ENCODE measurements around the gene SND1. TPM values are rescaled to one million over a fixed set of nuclear protein-coding genes. Genes with fewer than 3 reads are reported as not detected.

Gene SND1
- total and polyA plus RNA-seq, 2 of the 4 experiments (the other 2 are of a cell fraction) = 154 to 294 TPM

GRCh38 chr7:128120976-128121490, 469.0 kb downstream of the SND1 start:
- CTCF ChIA-PET = interaction anchor here (1.6 kb wide), 1 partner anchor 15 kb away, joined by 6 read pairs; no protein-coding TSS in a partner anchor
- BruUV-seq (replicated peaks) = no TSS peak
- POLR2A ChIA-PET (ENCODE audit: unreplicated experiment) = no interaction called here
- Histone ChIP-seq H2AK9ac (replicated peaks; ENCODE audit: low read depth, low read length, poor library complexity) (no peak overlapping the region), H2BK15ac (ENCODE audit: low read depth, low read length) (no peak overlapping the region), H3K14ac (replicated peaks; ENCODE audit: low read depth, low read length) (no peak overlapping the region), H2BK5ac (ENCODE audit: low read depth, low read length, poor library complexity, severe bottlenecking) (no peak overlapping the region), H3K4me3 (ENCODE audit: insufficient read depth, low read depth, low read length) (no peak overlapping the region), H3K4me1 (ENCODE audit: control insufficient read depth, insufficient read depth, low read length) (no peaks in the 10 kb centered on the region), H3K56ac (ENCODE audit: extremely low read depth, insufficient read depth, low read length) (no peak overlapping the region), H3K79me1 (ENCODE audit: low read depth in 1 of 2, low read length in 2 of 2) (no peaks in the 10 kb centered on the region), H3K36me3 (ENCODE audit: control insufficient read depth, insufficient read depth, low read length) (no peaks in the 10 kb centered on the region), H2BK20ac (ENCODE audit: low read depth, low read length) (no peak overlapping the region), H3K4ac (ENCODE audit: low read depth, low read length) (no peak overlapping the region), H3K4me2 (ENCODE audit: low read depth, low read length) (no peak overlapping the region), H4K5ac (ENCODE audit: low read depth, low read length) (no peak overlapping the region), H2BK120ac (ENCODE audit: low read depth, low read length) (no peak overlapping the region), H2AK5ac (ENCODE audit: low read depth, low read length) (no peak overlapping the region), H3K9ac (ENCODE audit: low read depth, low read length) (no peak overlapping the region), H4K91ac (ENCODE audit: insufficient read depth, low read depth, low read length) (no peak overlapping the region), H3K27me3 (ENCODE audit: control insufficient read depth, insufficient read depth, low read length) (peaks cover 48% of the 10 kb centered on the region), H4K8ac (ENCODE audit: low read depth in 2 of 2, low read length in 2 of 2) (no peak overlapping the region), H3K9me1 (ENCODE audit: insufficient read depth, low read length) (0 out of 2 replicates have a peak, but pooled peaks cover 3% of the 10 kb centered on the region), H3K18ac (ENCODE audit: low read depth, low read length) (no peak overlapping the region), H3K9me3 (ENCODE audit: control insufficient read depth, insufficient read depth, low read length) (0 out of 2 replicates have a peak, but pooled peaks cover 2% of the 10 kb centered on the region), H3K23ac (ENCODE audit: low read depth, low read length) (no peak overlapping the region), H3K27ac (ENCODE audit: insufficient read depth, low read length) (no peak overlapping the region), H4K20me1 (ENCODE audit: insufficient read depth, low read length) (no peaks in the 10 kb centered on the region; the same call in 1 of the 2 replicates), H2AFZ (replicated peaks; ENCODE audit: low read length, poor library complexity) (no peak overlapping the region)
- TF ChIP-seq CTCF (conservative IDR thresholded peaks at IDR 0.05; ENCODE audit: low read depth, low read length) = no peak
- TF ChIP-seq CHD1 (IDR thresholded peaks at IDR 0.05; ENCODE audit: low read depth, low read length) = no peak
- no peak for TF ChIP-seq ELK1 (IDR thresholded peaks at IDR 0.05; ENCODE audit: borderline replicate concordance, low read depth, low read length)
- no peak for TF ChIP-seq BHLHE40 (IDR thresholded peaks at IDR 0.05; ENCODE audit: low read depth, low read length)
- no peak for TF ChIP-seq RFX5 (IDR thresholded peaks at IDR 0.05; ENCODE audit: low read depth, low read length)
- TF ChIP-seq USF2 (IDR thresholded peaks at IDR 0.05; ENCODE audit: low read depth, low read length) = no peak
- dilution Hi-C loops (cut with HindIII; ENCODE audit: low sequenced_read_pairs, unreplicated experiment) (no loop called here), intact Hi-C loops (cut with micrococcal nuclease) (no loop called here), in situ Hi-C loops (cut with MboI; ENCODE audit: low sequenced_read_pairs) (no loop called here)
- 71% methylated on average over 1 of the region's 7 CpGs; no CpG with 5 or more reads in 1 of the 2 experiments for WGBS, 2 experiments (ENCODE audit: extremely low coverage in 2 of 2, insufficient read length in 1 of 2)
- ATAC-seq (ENCODE audit: low read depth) (no peak), DNase-seq (no peak)
